Stimulated activated CD4-positive, alpha-beta T cell treated with anti-CD3 and anti-CD28 coated beads, Interleukin-1b, Interleukin-23, amount 100 ng/mL, for 24 hours (primary cell): Measurements from ENCODE around the gene MTERF2.

Experiments
- DNase-seq, 4 experiments: peaks; one replicate each; pipeline ENCODE4 v3.0.0-alpha.2; 2020; ENCODE audit warnings: low read depth in 4 of 4, low spot score in 1 of 4

MTERF2 gene

GRCh38 chr12:106954462-106955376, 32.2 kb downstream of the MTERF2 start:
- peak in 1 of 4 experiments; percentile 1 for DNase-seq

GRCh38 chr12:106953352-106954250, 33.3 kb downstream of the MTERF2 start:
- DNase-seq, result no peak

- DNase-seq, result no peak
Measured at GRCh38 chr12:106950591-106950990, 36.4 kb downstream of the MTERF2 start.

GRCh38 chr12:106947461-106947860, 39.5 kb downstream of the MTERF2 start:
- DNase-seq, result no peak

- no peak for DNase-seq
Measured at GRCh38 chr12:106945261-106945851, 41.6 kb downstream of the MTERF2 start.

GRCh38 chr12:106942775-106943174, 44.2 kb downstream of the MTERF2 start:
- no peak for DNase-seq

GRCh38 chr12:106941481-106942156, 45.3 kb downstream of the MTERF2 start:
- DNase-seq, result no peak

GRCh38 chr12:106934277-106934676, 52.7 kb downstream of the MTERF2 start:
- DNase-seq, result no peak
